GM23338 (cell line): ENCODE data around the gene CLOCK. TPM values are rescaled to one million over a fixed set of nuclear protein-coding genes. Genes with fewer than 3 reads are reported as not detected.

Experiments
- ZNF331 ChIP-seq: fragments of 250-450 bp; sonication (Bioruptor Pico); IDR thresholded peaks from 2 replicates; pipeline ENCODE4 v1.5.0; 2020; ENCODE audit warnings: low read depth, mild to moderate bottlenecking, moderate library complexity
- polyA plus RNA-seq: library from polyadenylated mRNA; unstranded; fragments of >200 nt; fragmentation: Nextera tagmentation; extraction: Ambion mirVana; gene quantifications from 2 replicates; pipeline ENCODE4 v1.2.1, GENCODE V29; 2016
- total RNA-seq: library from RNA; depleted of rRNA; stranded (reverse); fragments of >200 nt; shearing (Covaris generic); gene quantifications from 2 replicates; pipeline ENCODE4 v1.2.3, GENCODE V29; 2014
- TF ChIP-seq, protein P1 (sequence below): fragments of 250-450 bp; sonication (Bioruptor Pico); IDR thresholded peaks from 2 replicates; pipeline ENCODE4 v1.5.0; 2020; ENCODE audit warnings: mild to moderate bottlenecking, moderate library complexity
- TF ChIP-seq, protein P2 (sequence below), 2 experiments: fragments of 200-600 bp in 1 of 2; sonication (generic) in 1 of 2; conservative IDR thresholded peaks; 2 replicates each; pipeline versions ENCODE4 v1.5.1 to v1.6.1; 2016 to 2017; ENCODE audit warnings: antibody characterized with exemption in 2 of 2, low read depth in 2 of 2, mild to moderate bottlenecking in 2 of 2, moderate library complexity in 1 of 2
- TF ChIP-seq, protein P3 (sequence below): IDR thresholded peaks from one replicate; pipeline ENCODE4 v1.6.1; 2018; ENCODE audit warnings: antibody characterized with exemption; ENCODE audit not compliant: unreplicated experiment
- TF ChIP-seq, protein P4 (sequence below): IDR thresholded peaks from 2 replicates; pipeline ENCODE4 v1.6.1; 2016; ENCODE audit warnings: antibody characterized with exemption

CLOCK gene
- total and polyA plus RNA-seq, 2 experiments from 2014 or later = 17.1 to 28.8 TPM

- TF ChIP-seq, protein P1, sequence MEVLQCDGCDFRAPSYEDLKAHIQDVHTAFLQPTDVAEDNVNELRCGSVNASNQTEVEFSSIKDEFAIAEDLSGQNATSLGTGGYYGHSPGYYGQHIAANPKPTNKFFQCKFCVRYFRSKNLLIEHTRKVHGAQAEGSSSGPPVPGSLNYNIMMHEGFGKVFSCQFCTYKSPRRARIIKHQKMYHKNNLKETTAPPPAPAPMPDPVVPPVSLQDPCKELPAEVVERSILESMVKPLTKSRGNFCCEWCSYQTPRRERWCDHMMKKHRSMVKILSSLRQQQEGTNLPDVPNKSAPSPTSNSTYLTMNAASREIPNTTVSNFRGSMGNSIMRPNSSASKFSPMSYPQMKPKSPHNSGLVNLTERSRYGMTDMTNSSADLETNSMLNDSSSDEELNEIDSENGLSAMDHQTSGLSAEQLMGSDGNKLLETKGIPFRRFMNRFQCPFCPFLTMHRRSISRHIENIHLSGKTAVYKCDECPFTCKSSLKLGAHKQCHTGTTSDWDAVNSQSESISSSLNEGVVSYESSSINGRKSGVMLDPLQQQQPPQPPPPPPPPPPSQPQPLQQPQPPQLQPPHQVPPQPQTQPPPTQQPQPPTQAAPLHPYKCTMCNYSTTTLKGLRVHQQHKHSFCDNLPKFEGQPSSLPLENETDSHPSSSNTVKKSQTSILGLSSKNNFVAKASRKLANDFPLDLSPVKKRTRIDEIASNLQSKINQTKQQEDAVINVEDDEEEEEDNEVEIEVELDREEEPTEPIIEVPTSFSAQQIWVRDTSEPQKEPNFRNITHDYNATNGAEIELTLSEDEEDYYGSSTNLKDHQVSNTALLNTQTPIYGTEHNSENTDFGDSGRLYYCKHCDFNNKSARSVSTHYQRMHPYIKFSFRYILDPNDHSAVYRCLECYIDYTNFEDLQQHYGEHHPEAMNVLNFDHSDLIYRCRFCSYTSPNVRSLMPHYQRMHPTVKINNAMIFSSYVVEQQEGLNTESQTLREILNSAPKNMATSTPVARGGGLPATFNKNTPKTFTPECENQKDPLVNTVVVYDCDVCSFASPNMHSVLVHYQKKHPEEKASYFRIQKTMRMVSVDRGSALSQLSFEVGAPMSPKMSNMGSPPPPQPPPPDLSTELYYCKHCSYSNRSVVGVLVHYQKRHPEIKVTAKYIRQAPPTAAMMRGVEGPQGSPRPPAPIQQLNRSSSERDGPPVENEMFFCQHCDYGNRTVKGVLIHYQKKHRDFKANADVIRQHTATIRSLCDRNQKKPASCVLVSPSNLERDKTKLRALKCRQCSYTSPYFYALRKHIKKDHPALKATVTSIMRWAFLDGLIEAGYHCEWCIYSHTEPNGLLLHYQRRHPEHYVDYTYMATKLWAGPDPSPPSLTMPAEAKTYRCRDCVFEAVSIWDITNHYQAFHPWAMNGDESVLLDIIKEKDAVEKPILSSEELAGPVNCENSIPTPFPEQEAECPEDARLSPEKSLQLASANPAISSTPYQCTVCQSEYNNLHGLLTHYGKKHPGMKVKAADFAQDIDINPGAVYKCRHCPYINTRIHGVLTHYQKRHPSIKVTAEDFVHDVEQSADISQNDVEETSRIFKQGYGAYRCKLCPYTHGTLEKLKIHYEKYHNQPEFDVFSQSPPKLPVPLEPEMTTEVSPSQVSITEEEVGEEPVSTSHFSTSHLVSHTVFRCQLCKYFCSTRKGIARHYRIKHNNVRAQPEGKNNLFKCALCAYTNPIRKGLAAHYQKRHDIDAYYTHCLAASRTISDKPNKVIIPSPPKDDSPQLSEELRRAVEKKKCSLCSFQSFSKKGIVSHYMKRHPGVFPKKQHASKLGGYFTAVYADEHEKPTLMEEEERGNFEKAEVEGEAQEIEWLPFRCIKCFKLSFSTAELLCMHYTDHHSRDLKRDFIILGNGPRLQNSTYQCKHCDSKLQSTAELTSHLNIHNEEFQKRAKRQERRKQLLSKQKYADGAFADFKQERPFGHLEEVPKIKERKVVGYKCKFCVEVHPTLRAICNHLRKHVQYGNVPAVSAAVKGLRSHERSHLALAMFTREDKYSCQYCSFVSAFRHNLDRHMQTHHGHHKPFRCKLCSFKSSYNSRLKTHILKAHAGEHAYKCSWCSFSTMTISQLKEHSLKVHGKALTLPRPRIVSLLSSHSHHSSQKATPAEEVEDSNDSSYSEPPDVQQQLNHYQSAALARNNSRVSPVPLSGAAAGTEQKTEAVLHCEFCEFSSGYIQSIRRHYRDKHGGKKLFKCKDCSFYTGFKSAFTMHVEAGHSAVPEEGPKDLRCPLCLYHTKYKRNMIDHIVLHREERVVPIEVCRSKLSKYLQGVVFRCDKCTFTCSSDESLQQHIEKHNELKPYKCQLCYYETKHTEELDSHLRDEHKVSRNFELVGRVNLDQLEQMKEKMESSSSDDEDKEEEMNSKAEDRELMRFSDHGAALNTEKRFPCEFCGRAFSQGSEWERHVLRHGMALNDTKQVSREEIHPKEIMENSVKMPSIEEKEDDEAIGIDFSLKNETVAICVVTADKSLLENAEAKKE = no peak
- TF ChIP-seq, protein P2, sequence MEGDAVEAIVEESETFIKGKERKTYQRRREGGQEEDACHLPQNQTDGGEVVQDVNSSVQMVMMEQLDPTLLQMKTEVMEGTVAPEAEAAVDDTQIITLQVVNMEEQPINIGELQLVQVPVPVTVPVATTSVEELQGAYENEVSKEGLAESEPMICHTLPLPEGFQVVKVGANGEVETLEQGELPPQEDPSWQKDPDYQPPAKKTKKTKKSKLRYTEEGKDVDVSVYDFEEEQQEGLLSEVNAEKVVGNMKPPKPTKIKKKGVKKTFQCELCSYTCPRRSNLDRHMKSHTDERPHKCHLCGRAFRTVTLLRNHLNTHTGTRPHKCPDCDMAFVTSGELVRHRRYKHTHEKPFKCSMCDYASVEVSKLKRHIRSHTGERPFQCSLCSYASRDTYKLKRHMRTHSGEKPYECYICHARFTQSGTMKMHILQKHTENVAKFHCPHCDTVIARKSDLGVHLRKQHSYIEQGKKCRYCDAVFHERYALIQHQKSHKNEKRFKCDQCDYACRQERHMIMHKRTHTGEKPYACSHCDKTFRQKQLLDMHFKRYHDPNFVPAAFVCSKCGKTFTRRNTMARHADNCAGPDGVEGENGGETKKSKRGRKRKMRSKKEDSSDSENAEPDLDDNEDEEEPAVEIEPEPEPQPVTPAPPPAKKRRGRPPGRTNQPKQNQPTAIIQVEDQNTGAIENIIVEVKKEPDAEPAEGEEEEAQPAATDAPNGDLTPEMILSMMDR (conservative IDR thresholded peaks at IDR 0.05; ENCODE audit: low read depth in 2 of 2) = no peak
- TF ChIP-seq, protein P3, sequence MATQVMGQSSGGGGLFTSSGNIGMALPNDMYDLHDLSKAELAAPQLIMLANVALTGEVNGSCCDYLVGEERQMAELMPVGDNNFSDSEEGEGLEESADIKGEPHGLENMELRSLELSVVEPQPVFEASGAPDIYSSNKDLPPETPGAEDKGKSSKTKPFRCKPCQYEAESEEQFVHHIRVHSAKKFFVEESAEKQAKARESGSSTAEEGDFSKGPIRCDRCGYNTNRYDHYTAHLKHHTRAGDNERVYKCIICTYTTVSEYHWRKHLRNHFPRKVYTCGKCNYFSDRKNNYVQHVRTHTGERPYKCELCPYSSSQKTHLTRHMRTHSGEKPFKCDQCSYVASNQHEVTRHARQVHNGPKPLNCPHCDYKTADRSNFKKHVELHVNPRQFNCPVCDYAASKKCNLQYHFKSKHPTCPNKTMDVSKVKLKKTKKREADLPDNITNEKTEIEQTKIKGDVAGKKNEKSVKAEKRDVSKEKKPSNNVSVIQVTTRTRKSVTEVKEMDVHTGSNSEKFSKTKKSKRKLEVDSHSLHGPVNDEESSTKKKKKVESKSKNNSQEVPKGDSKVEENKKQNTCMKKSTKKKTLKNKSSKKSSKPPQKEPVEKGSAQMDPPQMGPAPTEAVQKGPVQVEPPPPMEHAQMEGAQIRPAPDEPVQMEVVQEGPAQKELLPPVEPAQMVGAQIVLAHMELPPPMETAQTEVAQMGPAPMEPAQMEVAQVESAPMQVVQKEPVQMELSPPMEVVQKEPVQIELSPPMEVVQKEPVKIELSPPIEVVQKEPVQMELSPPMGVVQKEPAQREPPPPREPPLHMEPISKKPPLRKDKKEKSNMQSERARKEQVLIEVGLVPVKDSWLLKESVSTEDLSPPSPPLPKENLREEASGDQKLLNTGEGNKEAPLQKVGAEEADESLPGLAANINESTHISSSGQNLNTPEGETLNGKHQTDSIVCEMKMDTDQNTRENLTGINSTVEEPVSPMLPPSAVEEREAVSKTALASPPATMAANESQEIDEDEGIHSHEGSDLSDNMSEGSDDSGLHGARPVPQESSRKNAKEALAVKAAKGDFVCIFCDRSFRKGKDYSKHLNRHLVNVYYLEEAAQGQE = no peak
- TF ChIP-seq ZNF331 (CRISPR knock-in tag) = no peak
- TF ChIP-seq, protein P4, sequence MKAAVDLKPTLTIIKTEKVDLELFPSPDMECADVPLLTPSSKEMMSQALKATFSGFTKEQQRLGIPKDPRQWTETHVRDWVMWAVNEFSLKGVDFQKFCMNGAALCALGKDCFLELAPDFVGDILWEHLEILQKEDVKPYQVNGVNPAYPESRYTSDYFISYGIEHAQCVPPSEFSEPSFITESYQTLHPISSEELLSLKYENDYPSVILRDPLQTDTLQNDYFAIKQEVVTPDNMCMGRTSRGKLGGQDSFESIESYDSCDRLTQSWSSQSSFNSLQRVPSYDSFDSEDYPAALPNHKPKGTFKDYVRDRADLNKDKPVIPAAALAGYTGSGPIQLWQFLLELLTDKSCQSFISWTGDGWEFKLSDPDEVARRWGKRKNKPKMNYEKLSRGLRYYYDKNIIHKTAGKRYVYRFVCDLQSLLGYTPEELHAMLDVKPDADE = no peak
Measured at GRCh38 chr4:55574252-55574651, 27.5 kb upstream of the CLOCK start (continued).
